ENCODE measurements around the gene PSKH1. TPM values are rescaled to one million over a fixed set of nuclear protein-coding genes. Genes with fewer than 3 reads are reported as not detected.
"Not testable (repeated sequence)": the region's sequence is repeated elsewhere in the genome, so short reads cannot be mapped to it uniquely, and the experiment has no call there.

Gene PSKH1
- total RNA-seq, 1 experiment from 2014 or later: 3.5 TPM

DNA sequence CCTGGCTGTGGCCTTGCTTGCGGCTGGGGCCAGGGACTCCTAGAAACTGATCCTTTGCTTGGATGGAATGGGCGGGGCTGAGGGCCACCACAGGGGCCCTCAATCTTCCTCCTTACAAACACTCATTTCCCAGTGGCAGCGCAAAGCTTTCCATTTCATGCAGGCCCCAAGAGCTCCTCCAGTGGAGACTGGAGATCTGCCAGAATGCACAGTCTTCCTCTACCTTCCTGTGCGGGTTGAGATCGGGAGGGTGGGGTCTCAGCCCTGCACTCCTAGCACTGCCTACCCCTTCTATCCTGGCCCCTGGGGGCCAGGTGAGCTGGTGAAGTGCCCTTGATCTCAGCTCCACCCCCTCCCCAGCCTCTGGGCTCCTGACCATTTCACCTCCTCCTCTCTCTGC lies 6.7 kb upstream of the PSKH1 start:
- DNase-seq (ENCODE audit: low spot score): no peak

DNA sequence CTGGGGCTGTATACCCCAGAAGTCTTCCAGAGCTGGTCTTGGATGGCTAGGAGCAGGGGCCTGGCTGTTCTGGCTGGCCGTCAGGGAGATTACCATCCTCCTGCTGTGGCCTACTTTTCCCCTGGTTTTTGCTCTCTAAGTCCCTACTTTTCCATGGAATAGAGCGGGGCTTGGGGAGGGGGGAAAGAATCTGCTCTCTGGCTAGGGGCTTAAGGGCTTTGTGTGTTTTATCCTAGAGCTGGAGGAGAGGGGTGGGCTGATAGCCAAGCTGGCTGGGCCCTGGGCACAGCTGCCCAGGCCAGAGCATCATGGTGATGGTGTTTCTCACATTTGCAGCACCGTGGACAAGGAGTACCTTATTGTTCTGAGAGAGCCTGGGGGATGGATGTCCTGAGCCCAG lies 4.7 kb upstream of the PSKH1 start:
- no peak for DNase-seq (ENCODE audit: low spot score)

DNA sequence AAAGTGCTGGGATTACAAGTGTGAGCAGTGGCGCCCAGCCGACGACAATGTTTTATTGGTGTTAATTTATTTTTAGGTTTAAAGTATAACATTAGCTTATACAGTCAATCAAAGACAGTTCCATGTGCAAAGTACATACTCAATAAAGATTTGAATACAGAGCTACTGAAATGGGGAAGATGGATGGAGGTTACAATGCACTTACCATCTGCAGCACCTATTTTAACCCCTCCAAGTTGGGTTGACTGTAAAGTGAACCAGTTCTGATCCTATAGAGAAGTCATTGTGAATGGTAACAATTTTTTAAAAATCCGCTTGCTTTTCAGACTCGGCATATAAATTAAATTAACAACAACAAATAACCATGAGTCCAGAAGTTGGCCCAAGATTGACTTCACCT lies 679 bp upstream of the PSKH1 start:
- no peak for DNase-seq (ENCODE audit: low spot score)

DNA sequence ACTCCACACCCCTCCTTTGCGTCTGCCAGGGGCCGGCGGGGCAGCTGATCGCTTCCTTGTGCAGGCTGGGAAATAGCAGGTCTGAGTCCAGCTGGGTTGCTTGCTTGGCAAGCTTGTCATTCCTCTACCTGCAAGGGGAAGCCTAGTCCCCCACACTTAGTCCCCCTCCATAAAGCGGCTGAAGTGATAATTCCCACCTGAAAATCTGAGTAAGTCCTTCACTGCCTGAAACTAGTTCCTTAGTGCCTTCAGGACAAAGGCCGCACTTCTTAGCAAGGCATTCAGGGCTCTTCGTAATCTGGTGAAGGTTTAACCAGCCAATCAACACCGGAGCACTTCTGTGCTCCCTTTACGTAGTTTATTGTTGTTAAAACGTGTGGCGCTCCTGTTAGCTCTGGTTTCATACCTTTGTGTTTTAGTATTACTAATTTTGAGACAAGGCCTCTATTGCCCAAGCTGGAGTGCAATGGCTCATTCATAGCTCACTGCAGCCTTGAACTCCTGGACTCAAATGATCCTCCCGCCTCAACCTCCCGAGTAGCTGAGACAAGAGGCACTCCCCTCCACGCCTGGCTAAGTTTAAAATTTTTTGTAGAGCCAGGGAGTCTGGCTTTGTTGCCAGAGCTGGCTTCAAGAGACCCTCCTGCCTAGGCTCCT lies 817 bp downstream of the PSKH1 start:
- no peak for DNase-seq (ENCODE audit: low spot score)

DNA sequence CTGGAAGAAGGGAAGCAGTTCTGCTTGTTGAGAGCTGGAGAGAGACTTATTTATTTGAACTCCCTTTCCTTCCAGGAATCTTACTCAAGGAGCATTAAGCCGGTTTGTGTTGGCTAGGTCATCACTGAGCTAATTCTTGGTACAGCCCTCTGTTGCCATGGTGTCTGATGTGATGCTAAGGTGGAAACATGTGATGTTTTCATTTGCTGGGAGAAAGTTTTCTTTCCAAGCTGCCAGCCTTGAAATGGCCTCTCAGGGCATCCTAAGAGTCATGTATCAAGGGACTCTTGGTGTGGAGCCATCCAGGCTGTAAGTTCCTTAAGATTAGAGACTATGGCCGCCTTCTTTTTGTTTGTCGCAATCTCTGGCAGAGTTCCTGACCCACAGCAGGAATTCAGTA lies 4.2 kb downstream of the PSKH1 start:
- DNase-seq (ENCODE audit: low spot score): no peak

DNA sequence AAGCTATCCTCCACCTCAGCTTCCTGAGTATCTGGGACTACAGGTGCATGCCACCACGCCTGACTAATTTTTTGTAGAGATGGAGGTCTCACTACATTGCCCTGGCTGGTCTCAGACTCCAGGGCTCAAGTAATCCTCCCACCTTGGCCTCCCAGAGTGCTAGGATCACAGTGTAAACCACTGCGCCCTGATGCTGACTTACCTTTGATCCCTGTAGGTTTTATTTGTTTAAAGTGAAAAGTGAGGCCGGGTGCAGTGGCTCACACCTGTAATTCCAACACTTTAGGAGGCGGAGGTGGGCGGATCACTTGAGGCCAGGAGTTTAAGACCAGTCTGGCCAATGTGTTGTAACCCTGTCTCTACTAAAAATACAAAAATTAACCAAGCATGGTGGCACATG lies 8.7 kb downstream of the PSKH1 start:
- DNase-seq (ENCODE audit: low spot score): no peak

DNA sequence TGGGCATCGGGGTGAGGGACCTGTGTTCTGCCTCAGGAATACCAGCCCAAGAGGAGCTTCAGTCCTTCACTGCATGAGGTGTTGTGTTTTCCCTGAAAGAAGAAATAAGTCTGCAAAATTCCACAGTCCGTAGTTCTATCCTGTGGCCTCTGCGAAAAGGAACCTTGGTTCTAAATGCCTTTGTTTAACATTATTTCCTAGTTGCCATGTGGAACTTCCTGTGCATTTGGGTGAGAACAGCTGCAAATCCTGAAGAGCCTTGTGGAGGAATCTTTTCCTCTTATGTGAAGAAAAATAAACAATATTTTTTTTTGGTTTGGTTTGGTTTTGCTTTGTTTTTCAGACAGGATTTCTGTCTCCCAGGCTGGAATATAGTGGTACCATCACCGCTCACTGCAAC lies 9.8 kb downstream of the PSKH1 start:
- no peak for DNase-seq (ENCODE audit: low spot score)

DNA sequence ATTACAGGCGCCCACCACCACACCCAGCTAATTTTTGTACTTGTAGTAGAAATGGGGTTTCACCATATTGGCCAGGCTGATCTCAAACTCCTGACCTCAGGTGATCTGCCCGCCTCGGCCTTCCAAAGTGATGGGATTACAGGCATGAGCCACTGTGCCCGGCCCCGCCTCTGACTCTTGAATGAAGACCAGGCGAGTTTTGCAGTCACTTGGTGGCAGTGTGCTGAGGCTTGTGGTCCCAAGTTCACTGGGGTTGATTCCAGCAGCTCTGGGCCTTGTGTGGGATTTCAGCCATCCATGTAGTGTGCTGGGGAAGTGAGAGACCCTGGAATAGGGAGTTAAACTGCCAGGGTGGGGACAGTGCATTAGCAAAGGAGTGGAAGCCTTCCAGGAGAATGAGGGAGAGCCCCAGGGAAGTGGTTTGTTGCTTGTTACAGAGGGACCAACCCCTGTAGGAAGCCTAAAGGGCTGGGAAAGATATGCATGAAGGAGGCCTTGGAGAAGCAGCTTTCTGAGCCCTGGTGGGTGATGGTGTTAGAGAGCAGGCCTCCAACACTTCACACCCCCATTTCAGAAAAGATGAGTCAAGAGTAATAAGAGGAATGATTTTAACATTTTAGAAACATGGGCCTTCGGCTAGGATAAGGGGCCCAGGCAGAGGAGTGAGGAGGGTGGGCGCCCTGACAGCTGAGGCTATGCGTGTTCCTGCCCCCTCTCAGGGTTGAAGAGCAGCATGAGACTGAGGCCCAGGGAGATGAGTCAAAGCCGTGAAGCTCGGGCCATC lies 14.5 kb downstream of the PSKH1 start:
- DNase-seq (ENCODE audit: low spot score): no peak

DNA sequence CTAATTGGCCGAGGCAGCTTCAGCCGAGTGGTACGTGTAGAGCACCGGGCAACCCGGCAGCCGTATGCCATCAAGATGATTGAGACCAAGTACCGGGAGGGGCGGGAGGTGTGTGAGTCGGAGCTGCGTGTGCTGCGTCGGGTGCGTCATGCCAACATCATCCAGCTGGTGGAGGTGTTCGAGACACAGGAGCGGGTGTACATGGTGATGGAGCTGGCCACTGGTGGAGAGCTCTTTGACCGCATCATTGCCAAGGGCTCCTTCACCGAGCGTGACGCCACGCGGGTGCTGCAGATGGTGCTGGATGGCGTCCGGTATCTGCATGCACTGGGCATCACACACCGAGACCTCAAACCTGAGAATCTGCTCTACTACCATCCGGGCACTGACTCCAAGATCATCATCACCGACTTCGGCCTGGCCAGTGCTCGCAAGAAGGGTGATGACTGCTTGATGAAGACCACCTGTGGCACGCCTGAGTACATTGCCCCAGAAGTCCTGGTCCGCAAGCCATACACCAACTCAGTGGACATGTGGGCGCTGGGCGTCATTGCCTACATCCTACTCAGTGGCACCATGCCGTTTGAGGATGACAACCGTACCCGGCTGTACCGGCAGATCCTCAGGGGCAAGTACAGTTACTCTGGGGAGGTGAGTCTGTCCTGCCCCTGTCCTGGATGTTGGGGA lies 16.1 kb downstream of the PSKH1 start:
- DNase-seq (ENCODE audit: low spot score): no peak

DNA sequence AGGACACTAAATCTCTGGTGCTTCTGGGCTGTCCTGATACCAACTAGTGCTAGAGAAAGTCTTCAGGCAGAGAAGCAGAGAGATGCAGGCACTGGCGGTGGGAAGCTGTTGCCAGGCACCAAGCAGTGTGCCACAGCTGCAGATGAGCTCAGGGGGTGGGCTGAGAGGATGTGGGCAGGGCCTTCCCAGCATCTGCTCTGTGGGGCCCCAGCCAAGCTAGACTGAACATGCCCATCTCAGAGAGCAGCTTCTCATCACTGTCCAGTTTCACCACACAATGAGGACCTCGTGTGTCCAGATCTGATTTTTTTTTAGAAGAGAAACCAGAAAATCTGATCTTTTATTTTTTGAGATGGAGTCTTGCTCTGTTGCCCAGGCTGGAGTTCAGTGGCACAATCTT lies 17.1 kb downstream of the PSKH1 start:
- DNase-seq (ENCODE audit: low spot score): no peak

DNA sequence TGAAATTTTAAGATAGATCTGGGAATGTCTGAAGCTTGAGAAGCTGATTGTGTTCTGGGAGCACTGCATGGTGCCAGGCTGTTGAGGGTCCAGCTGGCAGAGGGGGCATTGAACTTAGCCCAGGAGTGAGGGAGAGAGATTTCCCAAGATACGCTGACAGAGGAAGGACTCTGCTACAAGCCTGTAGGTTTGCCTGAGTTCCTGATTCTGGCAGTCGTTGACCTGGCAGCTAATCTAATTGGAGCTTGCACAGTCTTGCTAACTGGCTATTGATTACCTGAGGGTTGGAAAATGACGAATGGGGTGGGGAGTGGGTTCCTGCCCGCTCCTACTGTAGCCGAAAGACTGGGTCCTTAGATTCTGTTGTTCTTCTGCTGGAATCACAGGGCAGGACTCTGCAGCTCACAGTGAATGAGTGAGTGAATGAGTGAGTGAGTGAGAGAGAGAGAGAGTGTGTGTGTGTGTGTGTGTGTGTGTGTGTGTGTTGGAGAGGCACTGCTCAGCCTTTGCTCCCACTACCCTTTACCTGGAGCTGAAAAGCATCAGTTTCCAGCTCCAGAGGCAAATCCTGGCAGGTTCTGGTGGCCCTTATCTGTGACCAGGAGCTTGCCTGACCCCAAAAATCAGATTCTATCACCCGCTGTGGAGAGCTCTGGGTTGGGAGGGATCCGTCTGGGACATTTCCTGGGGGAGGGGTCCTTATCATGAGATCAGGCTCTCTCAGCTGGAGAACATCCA lies 21.9 kb downstream of the PSKH1 start:
- DNase-seq (ENCODE audit: low spot score): no peak

DNA sequence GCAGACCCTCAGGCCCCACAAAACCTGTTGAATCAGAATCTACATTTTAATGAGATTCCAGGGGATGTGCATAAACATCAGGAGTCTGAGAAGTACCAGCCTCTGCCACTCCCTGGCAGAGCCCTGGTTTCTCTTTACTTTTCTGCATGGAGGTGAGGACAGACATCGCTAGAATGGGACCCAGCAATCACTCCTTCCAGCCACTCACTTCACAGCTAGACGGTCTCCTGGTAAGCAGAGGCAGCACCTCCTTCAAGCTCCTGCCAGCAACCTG lies 22.4 kb downstream of the PSKH1 start:
- DNase-seq (ENCODE audit: low spot score): not testable (repeated sequence)

DNA sequence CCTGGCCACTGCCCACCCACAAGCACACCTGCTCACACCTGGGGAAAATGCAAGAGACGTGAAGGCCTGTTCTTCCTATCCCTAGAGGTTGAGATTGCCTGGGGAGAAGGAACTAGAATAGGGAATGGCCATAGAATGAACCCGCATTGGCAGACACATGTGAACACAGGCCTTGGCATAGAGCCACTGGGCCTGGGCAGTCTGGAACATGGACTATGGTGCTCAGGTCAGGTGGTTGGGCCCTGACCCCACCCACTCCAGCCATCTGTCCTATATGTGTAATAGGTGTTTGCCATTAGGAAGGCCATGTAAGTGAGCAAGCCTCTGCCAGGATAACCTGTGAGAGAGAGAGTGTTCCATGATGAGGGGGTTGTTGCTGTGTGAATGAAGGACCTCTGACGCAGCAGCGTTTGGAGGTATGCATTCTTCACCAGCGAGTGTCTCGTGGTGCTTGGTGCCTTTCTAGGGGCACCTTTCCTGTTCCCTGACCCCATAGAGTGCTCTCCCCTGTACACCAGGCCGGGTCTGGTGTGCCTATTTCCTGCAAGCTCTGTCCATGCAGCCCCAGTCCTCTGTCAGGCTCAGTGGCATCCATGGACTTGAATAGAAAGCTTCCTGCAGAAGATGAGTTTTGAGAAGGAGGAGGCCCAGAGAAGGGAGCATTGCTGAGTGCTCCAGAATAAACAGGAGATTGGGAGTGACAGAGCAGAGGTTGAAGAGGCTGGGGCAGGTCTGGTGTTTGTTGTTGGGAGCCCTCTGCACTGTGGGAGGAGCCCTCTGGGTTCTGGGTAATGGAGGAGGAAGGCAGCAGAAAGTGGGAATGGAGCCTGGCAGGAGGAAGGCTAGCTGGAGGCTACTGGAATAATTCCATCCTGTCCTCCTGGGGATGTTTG lies 23.0 kb downstream of the PSKH1 start:
- no peak for DNase-seq (ENCODE audit: low spot score)

DNA sequence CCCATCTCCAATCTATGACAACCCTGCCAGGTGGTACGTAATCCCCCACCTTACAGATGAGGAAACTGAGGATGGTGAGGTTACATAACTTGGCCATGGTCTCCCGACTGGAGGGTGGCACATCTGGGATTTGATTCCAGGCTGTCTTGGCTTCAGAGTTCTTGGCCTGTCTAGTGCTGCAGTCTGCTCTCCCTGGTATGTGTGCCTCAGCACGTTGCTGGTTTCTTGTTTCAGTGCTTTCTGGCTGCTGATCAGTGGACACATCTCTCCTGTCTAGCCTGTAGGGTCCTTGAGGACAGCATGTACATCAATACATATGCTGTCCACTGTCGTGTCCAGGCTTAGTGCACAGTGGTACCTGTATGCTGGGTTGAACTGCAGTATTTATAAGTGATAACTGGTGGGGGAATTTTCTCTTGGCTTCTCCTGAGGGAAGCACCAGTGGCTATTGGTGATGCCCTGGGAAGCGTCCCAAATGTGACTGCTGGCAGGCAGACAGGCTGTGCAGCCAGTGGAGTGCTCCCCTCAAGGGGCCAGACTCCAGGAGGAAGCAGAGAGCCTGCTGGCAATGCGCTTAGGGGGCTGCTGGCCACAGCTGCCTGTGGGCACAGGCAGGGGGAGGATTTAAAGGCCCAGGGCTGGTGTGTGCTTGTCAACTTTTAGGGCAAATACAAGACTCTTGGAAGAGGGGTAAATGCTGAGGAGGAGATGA lies 24.2 kb downstream of the PSKH1 start:
- no peak for DNase-seq (ENCODE audit: low spot score)

DNA sequence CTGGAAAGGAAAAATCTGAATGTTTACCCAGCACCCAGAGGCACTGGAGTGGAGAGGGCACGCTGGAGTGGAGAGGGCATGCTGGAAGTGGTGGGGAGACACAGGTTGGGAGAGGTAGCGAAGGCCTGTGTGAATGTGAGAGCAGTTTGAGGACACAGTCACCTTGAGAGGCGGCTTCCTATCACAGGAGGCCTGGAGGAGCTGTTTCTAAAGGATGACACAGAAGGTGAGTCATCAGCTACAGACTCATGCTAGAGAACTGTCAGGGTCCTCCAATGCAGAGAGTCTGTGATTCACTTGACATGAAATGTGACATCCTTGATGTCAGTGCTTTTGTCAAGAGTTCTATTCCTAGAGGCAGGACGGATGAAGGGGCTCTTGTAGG lies 24.8 kb downstream of the PSKH1 start:
- peak; percentile 85 for DNase-seq (ENCODE audit: low spot score)

DNA sequence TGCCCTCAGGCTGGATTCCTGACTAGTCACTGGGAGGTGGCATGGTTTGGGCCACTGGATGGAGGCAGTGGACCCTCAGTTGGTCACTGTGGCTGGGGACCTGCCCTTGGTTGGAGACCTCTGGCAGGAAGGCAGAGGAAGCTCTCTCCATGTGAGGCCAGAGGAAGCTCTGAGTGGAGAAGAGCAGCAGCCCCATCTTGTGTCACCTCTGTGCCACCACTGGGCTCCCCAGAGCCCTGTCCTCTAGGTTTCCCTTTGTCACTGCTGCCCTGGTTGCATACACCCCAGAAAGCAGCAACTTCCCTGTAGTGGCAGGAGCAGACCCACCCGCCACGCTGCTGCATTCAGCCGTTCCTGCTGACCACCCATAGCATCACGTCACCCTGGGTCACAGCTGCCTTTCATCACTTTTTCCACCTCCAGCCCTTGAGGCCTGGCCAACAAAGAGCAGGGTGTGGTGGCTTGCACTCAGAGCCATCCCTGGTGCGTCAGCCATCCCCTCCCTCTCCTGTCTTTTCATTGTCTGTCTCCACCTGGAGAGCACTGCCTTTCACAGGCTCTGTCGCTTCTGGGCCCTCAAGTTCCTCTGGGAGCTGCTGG lies 26.7 kb downstream of the PSKH1 start:
- DNase-seq (ENCODE audit: low spot score): no peak

DNA sequence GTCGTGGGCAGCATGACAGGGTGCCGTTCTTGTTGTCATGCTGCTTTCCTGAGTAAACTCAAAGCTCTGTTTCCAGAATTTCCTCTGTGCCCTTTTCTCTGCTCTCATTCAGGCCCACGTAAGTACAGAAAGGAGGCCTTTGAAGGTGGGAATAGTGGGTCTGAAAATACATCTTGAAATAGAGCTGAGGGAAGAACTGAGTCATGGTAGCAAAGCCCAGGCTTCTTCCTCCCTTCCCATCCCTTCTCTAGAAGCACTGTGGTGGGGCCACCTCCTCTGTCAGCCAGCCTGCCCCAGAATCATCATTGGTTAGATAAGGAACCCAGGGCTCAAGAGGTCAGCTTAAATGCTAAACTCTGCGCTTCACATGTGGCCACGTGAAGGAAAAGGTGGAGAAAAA lies 29.2 kb downstream of the PSKH1 start:
- no peak for DNase-seq (ENCODE audit: low spot score)

DNA sequence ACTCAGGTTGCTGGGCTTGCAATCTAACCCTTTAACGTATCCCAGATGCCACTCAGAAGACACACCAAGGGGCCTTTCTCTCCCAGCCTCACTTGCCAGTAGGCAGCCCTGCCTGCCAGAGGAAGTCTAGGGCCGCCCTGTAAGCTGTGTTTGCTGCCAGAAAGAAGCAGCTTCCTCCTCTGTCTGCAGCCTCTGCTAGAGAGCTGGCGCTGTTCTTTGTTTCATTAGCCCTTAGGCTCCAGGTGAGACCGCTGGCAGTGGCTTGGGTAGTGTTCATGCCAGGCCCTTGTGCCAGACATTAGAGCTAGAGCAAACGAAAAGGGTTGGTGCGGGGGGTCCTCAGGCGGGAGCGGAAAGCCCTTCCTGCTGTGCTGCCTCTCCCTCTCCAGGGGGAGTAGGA lies 29.7 kb downstream of the PSKH1 start:
- no peak for DNase-seq (ENCODE audit: low spot score)

DNA sequence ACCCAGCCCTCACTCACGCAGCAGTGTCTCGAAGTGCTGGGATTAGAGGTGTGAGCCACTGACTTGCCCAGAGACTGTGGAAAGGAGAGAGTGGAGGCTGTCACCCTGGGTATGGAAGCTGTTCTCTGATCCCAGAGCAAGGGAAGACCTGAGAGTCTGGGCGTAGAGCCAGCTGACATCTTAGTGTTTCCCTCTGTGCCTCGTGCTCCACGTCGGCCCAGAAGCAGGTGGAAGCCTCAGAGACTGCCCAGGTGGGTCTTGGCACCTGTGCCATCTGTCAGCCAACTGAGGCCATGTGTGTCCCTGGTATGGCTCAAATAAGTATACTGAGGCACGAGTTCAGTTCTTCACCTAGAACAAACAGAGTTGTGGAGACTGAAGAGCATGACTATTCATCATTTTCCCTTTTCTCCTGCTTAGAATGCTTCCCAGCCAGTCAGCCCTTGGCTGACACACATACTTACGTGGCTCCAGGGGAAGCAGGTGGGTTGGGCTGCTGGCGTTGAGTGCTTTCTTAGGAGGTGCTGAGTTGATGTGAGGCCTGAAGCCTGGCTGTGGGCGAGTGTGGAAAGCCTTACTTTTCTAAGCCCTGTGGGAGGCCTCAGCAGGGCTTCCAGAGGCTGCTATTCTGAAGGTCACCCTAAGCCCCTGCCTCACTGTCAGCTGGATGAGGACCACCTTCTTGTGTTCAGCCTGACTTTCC lies 30.5 kb downstream of the PSKH1 start:
- no peak for DNase-seq (ENCODE audit: low spot score)

Measured in A172 (cell line).